HCT116 (cell line): ENCODE measurements around the gene KRT28. TPM values are rescaled to one million over a fixed set of nuclear protein-coding genes. Genes with fewer than 3 reads are reported as not detected.
"Not testable (repeated sequence)": the region's sequence is repeated elsewhere in the genome, so short reads cannot be mapped to it uniquely, and the experiment has no call there.

Experiments used
- ATAC-seq: fragments of 200-7000 bp; cut with Tn5 transposase; 2 replicates; pipeline ENCODE4 v1.9.1; 2020; ENCODE audit warnings: mild to moderate bottlenecking, moderate library complexity
- BruUV-seq: library from RNA; stranded (reverse); fragments of 400-500 nt; replicated peaks from 2 replicates; lab custom pipeline; 2021; lab: Mats Ljungman, UMichigan
- CTCF ChIA-PET: fragments of 300-600 bp; sonication (Branson Sonifier 250); formaldehyde crosslinking; loops from one replicate; lab custom pipeline; 2021; ENCODE audit warnings: antibody characterized with exemption; lab: Charles Lee
- POLR2A ChIA-PET: fragments of 300-600, 350-600 bp; sonication (Branson Sonifier 250); formaldehyde crosslinking; loops from one replicate; lab custom pipeline; 2021; ENCODE audit warnings: antibody characterized with exemption; lab: Charles Lee
- RAD21 ChIA-PET, 2 experiments: fragments of 300-600 bp; sonication (Branson Sonifier 250); formaldehyde crosslinking; loops; one replicate each; lab custom pipeline; 2023; ENCODE audit warnings: low total read pairs in 2 of 2; ENCODE audit not compliant: uncharacterized antibody in 2 of 2, unreplicated experiment in 2 of 2, low non-redundant PET in 1 of 2; lab: Charles Lee
- DNase-seq: peaks from one replicate; pipeline ENCODE4 v3.0.0-alpha.2; 2010; ENCODE audit warnings: low read depth, low spot score
- H2AFZ ChIP-seq: fragments of 200-600 bp; shearing (Covaris generic), sonication (generic); 2 replicates; pipeline ENCODE4 v1.6.1; 2017; ENCODE audit warnings: low read depth, mixed run types, mixed read lengths, antibody characterized with exemption, low read length; ENCODE audit not compliant: poor library complexity, severe bottlenecking
- H3K27ac ChIP-seq: 2 replicates; pipeline ENCODE4 v1.5.1; 2012; ENCODE audit warnings: low read depth, low read length
- H3K27me3 ChIP-seq: fragments of 200-600 bp; sonication (generic); 2 replicates; pipeline ENCODE4 v1.6.1; 2016; ENCODE audit warnings: mixed run types, low read length, mixed read lengths; ENCODE audit not compliant: insufficient read depth
- H3K36me3 ChIP-seq, 2 experiments: fragments of 200-500 bp in 1 of 2; fragments of 200-600 bp in 1 of 2; sonication (Bioruptor generic) in 1 of 2; sonication (generic) in 1 of 2; 2 replicates each; pipeline versions ENCODE4 v1.5.1 to v1.6.1; 2014 to 2016; ENCODE audit warnings: low read length in 2 of 2, inconsistent platforms in 1 of 2, mixed read lengths in 1 of 2, mixed run types in 1 of 2; ENCODE audit not compliant: insufficient read depth in 2 of 2, control insufficient read depth in 1 of 2
- H3K4me1 ChIP-seq, 2 experiments: fragments of 200-600 bp in 1 of 2; sonication (generic) in 1 of 2; 2 replicates each; pipeline versions ENCODE4 v1.5.1 to v1.6.1; 2012 to 2017; ENCODE audit warnings: low read length in 2 of 2, inconsistent platforms in 1 of 2, mild to moderate bottlenecking in 1 of 2, mixed read lengths in 1 of 2, mixed run types in 1 of 2, moderate library complexity in 1 of 2; ENCODE audit not compliant: insufficient read depth in 2 of 2, control insufficient read depth in 1 of 2
- H3K4me2 ChIP-seq: fragments of 200-600 bp; sonication (generic); 2 replicates; pipeline ENCODE4 v1.6.1; 2017; ENCODE audit warnings: mixed run types, low read length, mixed read lengths
- H3K4me3 ChIP-seq, 2 experiments: fragments of 200-600 bp in 1 of 2; sonication (generic) in 1 of 2; replicated peaks in 1 of 2; 2 replicates each; pipeline ENCODE4 v1.5.1; 2011 to 2016; ENCODE audit warnings: low read length in 2 of 2, control low read depth in 1 of 2, low read depth in 1 of 2, mild to moderate bottlenecking in 1 of 2, mixed read lengths in 1 of 2, mixed run types in 1 of 2
- H3K79me2 ChIP-seq: fragments of 200-600 bp; sonication (generic); 2 replicates; pipeline ENCODE4 v1.6.1; 2017; ENCODE audit warnings: mild to moderate bottlenecking, mixed run types, low read length, moderate library complexity, mixed read lengths; ENCODE audit not compliant: insufficient read depth
- H3K9ac ChIP-seq: fragments of 200-600 bp; sonication (generic); 2 replicates; pipeline ENCODE4 v1.6.1; 2016; ENCODE audit warnings: low read length, mixed read lengths
- H3K9me2 ChIP-seq: fragments of 200-600 bp; sonication (generic), shearing (Covaris generic); 2 replicates; pipeline ENCODE4 v1.6.1; 2017; ENCODE audit warnings: mixed run types, mild to moderate bottlenecking, moderate library complexity; ENCODE audit not compliant: insufficient read depth
- H3K9me3 ChIP-seq, 2 experiments: fragments of 200-500 bp in 1 of 2; fragments of 200-600 bp in 1 of 2; sonication (Bioruptor generic) in 1 of 2; sonication (generic) in 1 of 2; 2 replicates each; pipeline ENCODE4 v1.6.1; 2014 to 2017; ENCODE audit warnings: low read length in 2 of 2, mixed read lengths in 2 of 2, inconsistent platforms in 1 of 2, low read depth in 1 of 2, mild to moderate bottlenecking in 1 of 2, mixed run types in 1 of 2, moderate library complexity in 1 of 2; ENCODE audit not compliant: control insufficient read depth in 1 of 2, insufficient read depth in 1 of 2
- H4K20me1 ChIP-seq: fragments of 200-600 bp; sonication (generic), shearing (Covaris generic); 2 replicates; pipeline ENCODE4 v1.6.1; 2017; ENCODE audit warnings: mixed run types, mild to moderate bottlenecking, moderate library complexity; ENCODE audit not compliant: insufficient read depth
- intact Hi-C: fragments of 100-400 bp; cut with micrococcal nuclease; formaldehyde crosslinking; loops from 2 replicates; pipeline ENCODE4 v1.10.0; 2022
- total RNA-seq: library from RNA; stranded (reverse); gene quantifications from one replicate; pipeline ENCODE4 v1.2.1, GENCODE V29; 2021; ENCODE audit not compliant: unreplicated experiment

KRT28 gene
- total RNA-seq, 1 experiment from 2014 or later = not detected

DNA sequence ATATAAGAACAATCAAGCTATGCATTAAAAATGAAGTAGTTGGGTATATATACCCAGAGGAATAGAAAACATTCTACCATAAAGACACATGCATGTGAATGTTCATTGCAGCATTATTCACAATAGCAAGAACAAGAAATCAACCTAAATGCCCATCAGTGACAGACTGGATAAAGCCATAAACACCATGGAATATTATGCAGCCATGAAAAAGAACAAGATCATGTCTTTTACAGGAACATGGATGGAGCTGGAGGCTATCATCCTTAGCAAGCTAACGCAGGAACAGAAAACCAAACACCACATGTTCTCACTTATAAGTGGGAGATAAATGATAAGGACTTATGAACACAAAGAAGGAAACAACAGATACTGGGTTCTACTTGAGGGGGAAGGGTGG, 51.1 kb downstream of the KRT28 start:
- POLR2A ChIA-PET, H3K4me3 ChIP-seq, H4K20me1 ChIP-seq, CTCF ChIA-PET, H2AFZ ChIP-seq, intact Hi-C loops, H3K4me2 ChIP-seq, H3K27me3 ChIP-seq, H3K36me3 ChIP-seq, RAD21 ChIA-PET, H3K9me2 ChIP-seq, H3K9me3 ChIP-seq, ATAC-seq, H3K79me2 ChIP-seq, DNase-seq, H3K4me1 ChIP-seq, H3K9ac ChIP-seq, H3K27ac ChIP-seq, BruUV-seq: not testable (repeated sequence)

Other genes starting within 250 kb of the KRT28 start
- 0.69 TPM for gene CCR7, start 234.5 kb downstream of the KRT28 start, total RNA-seq
- 136 TPM for gene SMARCE1, start 152.1 kb downstream of the KRT28 start, total RNA-seq
- 5.0 TPM for gene KRT222, start 134.8 kb downstream of the KRT28 start, total RNA-seq
- gene KRT24, start 96.2 kb downstream of the KRT28 start, total RNA-seq = not detected
- not detected for gene KRT25, start 44.6 kb downstream of the KRT28 start, total RNA-seq
- gene KRT26, start 27.8 kb downstream of the KRT28 start, total RNA-seq = not detected
- gene KRT27, start 17.4 kb downstream of the KRT28 start, total RNA-seq = not detected
- 62.3 TPM for gene KRT10, start 22.7 kb upstream of the KRT28 start, total RNA-seq
- gene KRT12, start 67.3 kb upstream of the KRT28 start, total RNA-seq = not detected
- gene KRT20, start 85.3 kb upstream of the KRT28 start, total RNA-seq = 1.5 TPM
- gene KRT23, start 137.7 kb upstream of the KRT28 start, total RNA-seq = 19.0 TPM
- not detected for gene KRT39, start 167.0 kb upstream of the KRT28 start, total RNA-seq
- not detected for gene KRT40, start 184.4 kb upstream of the KRT28 start, total RNA-seq
- gene KRTAP3-3, start 194.2 kb upstream of the KRT28 start, total RNA-seq = not detected
- not detected for gene KRTAP3-2, start 199.9 kb upstream of the KRT28 start, total RNA-seq
- gene KRTAP3-1, start 209.2 kb upstream of the KRT28 start, total RNA-seq = not detected
- gene KRTAP1-5, start 227.2 kb upstream of the KRT28 start, total RNA-seq = not detected
- gene KRTAP1-4, start 230.2 kb upstream of the KRT28 start, total RNA-seq = not detected
- not detected for gene KRTAP1-3, start 234.9 kb upstream of the KRT28 start, total RNA-seq
- gene KRTAP1-1, start 241.5 kb upstream of the KRT28 start, total RNA-seq = not detected
- not detected for gene KRTAP2-1, start 247.4 kb upstream of the KRT28 start, total RNA-seq